IMR-90 (cell line): ENCODE results near the gene C22orf42. TPM values are rescaled to one million over a fixed set of nuclear protein-coding genes. Genes with fewer than 3 reads are reported as not detected.

Experiments
- ATAC-seq: fragments of 200-7000 bp; cut with Tn5 transposase; 2 replicates; pipeline ENCODE4 v1.9.1; 2020; ENCODE audit warnings: low read depth, mild to moderate bottlenecking, moderate library complexity
- BruUV-seq: library from RNA; stranded (reverse); fragments of 400-500 nt; replicated peaks from 2 replicates; lab custom pipeline; 2021; lab: Mats Ljungman, UMichigan
- CTCF ChIA-PET: fragments of 300-600 bp; formaldehyde crosslinking; extraction: SDS; loops from one replicate; lab custom pipeline; 2021; ENCODE audit warnings: antibody characterized with exemption; lab: Yijun Ruan, JAX
- POLR2A ChIA-PET: fragments of 300-600 bp; sonication (Branson Sonifier 250); formaldehyde crosslinking; loops from one replicate; lab custom pipeline; 2022; ENCODE audit warnings: antibody characterized with exemption; ENCODE audit not compliant: unreplicated experiment; lab: Charles Lee
- DNase-seq: peaks from one replicate; pipeline ENCODE4 v3.0.0; 2013
- H2AFZ ChIP-seq: replicated peaks from 2 replicates; pipeline ENCODE3; 2013; ENCODE audit warnings: low read length, mild to moderate bottlenecking; ENCODE audit not compliant: poor library complexity
- H2AK5ac ChIP-seq: 2 replicates; pipeline ENCODE4 v1.6.1; 2013; ENCODE audit warnings: low read depth, low read length, inconsistent platforms
- H2AK9ac ChIP-seq: replicated peaks from 2 replicates; pipeline ENCODE3; 2013; ENCODE audit warnings: mild to moderate bottlenecking, low read depth, low read length, moderate library complexity; ENCODE audit not compliant: poor library complexity
- H2BK120ac ChIP-seq: 2 replicates; pipeline ENCODE4 v1.6.1; 2013; ENCODE audit warnings: low read depth, low read length, inconsistent platforms
- H2BK15ac ChIP-seq: 3 replicates; pipeline ENCODE4 v1.6.1; 2013; ENCODE audit warnings: low read depth, low read length, inconsistent platforms
- H2BK20ac ChIP-seq: 2 replicates; pipeline ENCODE4 v1.6.1; 2013; ENCODE audit warnings: low read depth, mild to moderate bottlenecking, inconsistent platforms, low read length, moderate library complexity
- H2BK5ac ChIP-seq: 2 replicates; pipeline ENCODE4 v1.6.1; 2013; ENCODE audit warnings: mild to moderate bottlenecking, low read depth, low read length, inconsistent platforms; ENCODE audit not compliant: poor library complexity, severe bottlenecking
- H3K14ac ChIP-seq: replicated peaks from 2 replicates; pipeline ENCODE4 v1.6.1; 2013; ENCODE audit warnings: low read depth, low read length, inconsistent platforms
- H3K18ac ChIP-seq: 2 replicates; pipeline ENCODE4 v1.6.1; 2013; ENCODE audit warnings: low read depth, low read length, control low read depth
- H3K23ac ChIP-seq: 2 replicates; pipeline ENCODE4 v1.6.1; 2013; ENCODE audit warnings: low read depth, low read length, inconsistent platforms
- H3K27ac ChIP-seq: 2 replicates; pipeline ENCODE4 v1.5.1; 2013; ENCODE audit warnings: mild to moderate bottlenecking, control low read depth, low read length; ENCODE audit not compliant: insufficient read depth
- H3K27me3 ChIP-seq: 2 replicates; pipeline ENCODE4 v1.6.1; 2013; ENCODE audit warnings: low read length; ENCODE audit not compliant: control insufficient read depth, insufficient read depth
- H3K36me3 ChIP-seq: 2 replicates; pipeline ENCODE4 v1.6.1; 2013; ENCODE audit warnings: low read length, mixed read lengths; ENCODE audit not compliant: control insufficient read depth, insufficient read depth
- H3K4ac ChIP-seq: 2 replicates; pipeline ENCODE4 v1.6.1; 2013; ENCODE audit warnings: low read depth, low read length, inconsistent platforms
- H3K4me1 ChIP-seq: 2 replicates; pipeline ENCODE4 v1.6.1; 2013; ENCODE audit warnings: low read length, mixed read lengths; ENCODE audit not compliant: control insufficient read depth, insufficient read depth
- H3K4me2 ChIP-seq: 2 replicates; pipeline ENCODE4 v1.6.1; 2013; ENCODE audit warnings: low read depth, mild to moderate bottlenecking, control low read depth, low read length, moderate library complexity
- H3K4me3 ChIP-seq: 2 replicates; pipeline ENCODE4 v1.5.1; 2013; ENCODE audit warnings: low read depth, mild to moderate bottlenecking, control low read depth, low read length, moderate library complexity; ENCODE audit not compliant: insufficient read depth
- H3K56ac ChIP-seq: 2 replicates; pipeline ENCODE4 v1.6.1; 2013; ENCODE audit warnings: low read length, inconsistent platforms; ENCODE audit not compliant: insufficient read depth; ENCODE audit errors: extremely low read depth
- H3K79me1 ChIP-seq, 2 experiments: 2 replicates each; pipeline ENCODE4 v1.6.1; 2013; ENCODE audit warnings: low read length in 2 of 2, inconsistent platforms in 1 of 2, low read depth in 1 of 2
- H3K9ac ChIP-seq: 2 replicates; pipeline ENCODE4 v1.6.1; 2013; ENCODE audit warnings: low read depth, low read length, control low read depth
- H3K9me1 ChIP-seq: 2 replicates; pipeline ENCODE4 v1.6.1; 2013; ENCODE audit warnings: low read length, inconsistent platforms; ENCODE audit not compliant: insufficient read depth
- H3K9me3 ChIP-seq: 2 replicates; pipeline ENCODE4 v1.6.1; 2013; ENCODE audit warnings: low read length; ENCODE audit not compliant: control insufficient read depth, insufficient read depth
- H4K20me1 ChIP-seq: 2 replicates; pipeline ENCODE4 v1.6.1; 2013; ENCODE audit warnings: low read length, inconsistent platforms; ENCODE audit not compliant: insufficient read depth
- H4K5ac ChIP-seq: 2 replicates; pipeline ENCODE4 v1.6.1; 2013; ENCODE audit warnings: mild to moderate bottlenecking, low read depth, low read length, control low read depth
- H4K8ac ChIP-seq, 2 experiments: 2 replicates each; pipeline ENCODE4 v1.6.1; 2013; ENCODE audit warnings: low read depth in 2 of 2, low read length in 2 of 2, control low read depth in 1 of 2, inconsistent platforms in 1 of 2
- H4K91ac ChIP-seq: 2 replicates; pipeline ENCODE4 v1.6.1; 2013; ENCODE audit warnings: low read depth, low read length, inconsistent platforms; ENCODE audit not compliant: insufficient read depth
- BHLHE40 ChIP-seq: fragments of 150-350 bp; IDR thresholded peaks from 2 replicates; pipeline ENCODE4 v1.6.1; 2016; ENCODE audit warnings: mild to moderate bottlenecking, low read depth, low read length
- CEBPB ChIP-seq: IDR thresholded peaks from 2 replicates; pipeline ENCODE4 v1.6.1; 2012; ENCODE audit warnings: low read depth, low read length, improper control_type of control experiment
- CHD1 ChIP-seq: IDR thresholded peaks from 2 replicates; pipeline ENCODE4 v1.6.1; 2012; ENCODE audit warnings: low read depth, low read length, improper control_type of control experiment
- FOS ChIP-seq: fragments of 150-350 bp; IDR thresholded peaks from 2 replicates; pipeline ENCODE4 v1.6.1; 2016; ENCODE audit warnings: low read depth, low read length
- MAFK ChIP-seq: IDR thresholded peaks from 2 replicates; pipeline ENCODE4 v1.6.1; 2012; ENCODE audit warnings: low read depth, low read length, improper control_type of control experiment
- MAZ ChIP-seq: IDR thresholded peaks from 2 replicates; pipeline ENCODE4 v1.6.1; 2012; ENCODE audit warnings: low read depth, mild to moderate bottlenecking, low read length, improper control_type of control experiment, moderate library complexity, borderline replicate concordance
- MXI1 ChIP-seq: IDR thresholded peaks from 2 replicates; pipeline ENCODE4 v1.6.1; 2012; ENCODE audit warnings: low read depth, mild to moderate bottlenecking, low read length, moderate library complexity, borderline replicate concordance
- NFE2L2 ChIP-seq: fragments of 150-350 bp; IDR thresholded peaks from 2 replicates; pipeline ENCODE4 v1.6.1; 2016; ENCODE audit warnings: low read depth, mild to moderate bottlenecking, low read length
- POLR2A ChIP-seq: IDR thresholded peaks from 2 replicates; pipeline ENCODE4 v1.6.1; 2012; ENCODE audit warnings: mild to moderate bottlenecking, low read depth, low read length
- RAD21 ChIP-seq: IDR thresholded peaks from 2 replicates; pipeline ENCODE4 v1.6.1; 2012; ENCODE audit warnings: low read length, improper control_type of control experiment
- RCOR1 ChIP-seq: IDR thresholded peaks from 2 replicates; pipeline ENCODE4 v1.6.1; 2012; ENCODE audit warnings: mild to moderate bottlenecking, low read length, improper control_type of control experiment; ENCODE audit not compliant: insufficient replicate concordance
- RFX5 ChIP-seq: IDR thresholded peaks from 2 replicates; pipeline ENCODE4 v1.8.0; 2012; ENCODE audit warnings: low read depth, mild to moderate bottlenecking, low read length, moderate library complexity
- SMC3 ChIP-seq: fragments of 150-350 bp; IDR thresholded peaks from 2 replicates; pipeline ENCODE4 v1.6.1; 2016; ENCODE audit warnings: low read depth, mild to moderate bottlenecking, antibody characterized with exemption, low read length, moderate library complexity
- WGBS, 2 experiments: methylation state at CpG; one replicate each; pipeline versions ENCODE4 v1.1.5 to v1.1.7; 2013; ENCODE audit warnings: missing lambda C conversion rate in 2 of 2; ENCODE audit not compliant: insufficient read length in 1 of 2; ENCODE audit errors: extremely low coverage in 2 of 2; 5-methylcytosine and 5-hydroxymethylcytosine counted together
- dilution Hi-C: fragments of 300-500 bp; cut with HindIII; formaldehyde crosslinking; loops from one replicate; pipeline ENCODE4 v1.14.3; 2018; ENCODE audit warnings: low sequenced_read_pairs; ENCODE audit not compliant: unreplicated experiment
- in situ Hi-C: fragments of 300-500 bp; cut with MboI; formaldehyde crosslinking; loops from 3 replicates; pipeline ENCODE4 v1.14.3; 2019; ENCODE audit warnings: low sequenced_read_pairs, inconsistent platforms, mixed read lengths
- intact Hi-C: fragments of 100-400 bp; cut with micrococcal nuclease; formaldehyde crosslinking; loops from 2 replicates; pipeline ENCODE4 v1.10.0; 2022
- polyA plus RNA-seq, 3 experiments: library from polyadenylated mRNA; depleted of rRNA; stranded (reverse); fragments of >200 nt; gene quantifications; 2 replicates each; pipeline ENCODE4 v1.2.3, GENCODE V29; 2012; ENCODE audit warnings: low replicate concordance in 1 of 3
- total RNA-seq: library from RNA; depleted of rRNA; stranded (reverse); fragments of >200 nt; gene quantifications from 2 replicates; pipeline ENCODE4 v1.2.3, GENCODE V29; 2012
- TF ChIP-seq, protein P1 (sequence below): fragments of 150-350 bp; IDR thresholded peaks from 2 replicates; pipeline ENCODE4 v1.6.1; 2016; ENCODE audit warnings: low read depth, mild to moderate bottlenecking, low read length, moderate library complexity, borderline replicate concordance
- TF ChIP-seq, protein P2 (sequence below): conservative IDR thresholded peaks from 2 replicates; pipeline ENCODE4 v1.5.1; 2012; ENCODE audit warnings: mild to moderate bottlenecking, low read depth, low read length, improper control_type of control experiment
- TF ChIP-seq, protein P3 (sequence below): fragments of 150-350 bp; IDR thresholded peaks from 2 replicates; pipeline ENCODE4 v1.6.1; 2017; ENCODE audit warnings: mild to moderate bottlenecking, antibody characterized with exemption, low read length, low read depth

The C22orf42 gene
- total and polyA plus RNA-seq, 2 of the 4 experiments (the other 2 are of a cell fraction), result not detected

DNA sequence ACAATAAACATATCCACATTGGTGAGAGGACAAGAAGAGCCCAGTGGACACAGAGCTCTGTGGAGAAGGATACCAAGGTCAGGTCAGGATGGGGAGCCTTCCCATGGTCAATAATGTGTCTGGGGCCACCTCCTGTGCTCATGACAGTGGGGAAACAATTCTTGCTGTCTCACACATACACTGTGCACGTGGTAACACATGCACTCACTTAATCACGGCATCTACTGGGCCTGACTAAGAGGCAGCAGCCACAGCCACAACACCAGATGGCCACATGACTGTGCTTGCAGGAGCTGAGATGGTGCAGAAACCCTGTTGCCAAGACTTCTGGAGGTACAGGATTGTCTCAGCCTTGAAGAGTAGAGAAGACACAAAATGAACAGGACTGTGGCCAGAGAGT lies 28.6 kb downstream of the C22orf42 start:
- no peak overlapping the region for H3K56ac ChIP-seq
- no peak overlapping the region for H2AK9ac ChIP-seq
- ChIA-PET CTCF (no interaction called here), POLR2A (no interaction called here)
- H2BK20ac ChIP-seq, result no peak overlapping the region
- TF ChIP-seq MAFK, result no peak
- TF ChIP-seq NFE2L2, result no peak
- TF ChIP-seq, protein P1, sequence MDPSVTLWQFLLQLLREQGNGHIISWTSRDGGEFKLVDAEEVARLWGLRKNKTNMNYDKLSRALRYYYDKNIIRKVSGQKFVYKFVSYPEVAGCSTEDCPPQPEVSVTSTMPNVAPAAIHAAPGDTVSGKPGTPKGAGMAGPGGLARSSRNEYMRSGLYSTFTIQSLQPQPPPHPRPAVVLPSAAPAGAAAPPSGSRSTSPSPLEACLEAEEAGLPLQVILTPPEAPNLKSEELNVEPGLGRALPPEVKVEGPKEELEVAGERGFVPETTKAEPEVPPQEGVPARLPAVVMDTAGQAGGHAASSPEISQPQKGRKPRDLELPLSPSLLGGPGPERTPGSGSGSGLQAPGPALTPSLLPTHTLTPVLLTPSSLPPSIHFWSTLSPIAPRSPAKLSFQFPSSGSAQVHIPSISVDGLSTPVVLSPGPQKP, result no peak
- TF ChIP-seq CHD1, result no peak
- TF ChIP-seq FOS, result no peak
- TF ChIP-seq RAD21, result no peak
- TF ChIP-seq, protein P2, sequence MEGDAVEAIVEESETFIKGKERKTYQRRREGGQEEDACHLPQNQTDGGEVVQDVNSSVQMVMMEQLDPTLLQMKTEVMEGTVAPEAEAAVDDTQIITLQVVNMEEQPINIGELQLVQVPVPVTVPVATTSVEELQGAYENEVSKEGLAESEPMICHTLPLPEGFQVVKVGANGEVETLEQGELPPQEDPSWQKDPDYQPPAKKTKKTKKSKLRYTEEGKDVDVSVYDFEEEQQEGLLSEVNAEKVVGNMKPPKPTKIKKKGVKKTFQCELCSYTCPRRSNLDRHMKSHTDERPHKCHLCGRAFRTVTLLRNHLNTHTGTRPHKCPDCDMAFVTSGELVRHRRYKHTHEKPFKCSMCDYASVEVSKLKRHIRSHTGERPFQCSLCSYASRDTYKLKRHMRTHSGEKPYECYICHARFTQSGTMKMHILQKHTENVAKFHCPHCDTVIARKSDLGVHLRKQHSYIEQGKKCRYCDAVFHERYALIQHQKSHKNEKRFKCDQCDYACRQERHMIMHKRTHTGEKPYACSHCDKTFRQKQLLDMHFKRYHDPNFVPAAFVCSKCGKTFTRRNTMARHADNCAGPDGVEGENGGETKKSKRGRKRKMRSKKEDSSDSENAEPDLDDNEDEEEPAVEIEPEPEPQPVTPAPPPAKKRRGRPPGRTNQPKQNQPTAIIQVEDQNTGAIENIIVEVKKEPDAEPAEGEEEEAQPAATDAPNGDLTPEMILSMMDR, result no peak
- TF ChIP-seq POLR2A, result no peak
- TF ChIP-seq SMC3, result no peak
- no peak for TF ChIP-seq CEBPB
- TF ChIP-seq RCOR1, result no peak
- TF ChIP-seq, protein P3, sequence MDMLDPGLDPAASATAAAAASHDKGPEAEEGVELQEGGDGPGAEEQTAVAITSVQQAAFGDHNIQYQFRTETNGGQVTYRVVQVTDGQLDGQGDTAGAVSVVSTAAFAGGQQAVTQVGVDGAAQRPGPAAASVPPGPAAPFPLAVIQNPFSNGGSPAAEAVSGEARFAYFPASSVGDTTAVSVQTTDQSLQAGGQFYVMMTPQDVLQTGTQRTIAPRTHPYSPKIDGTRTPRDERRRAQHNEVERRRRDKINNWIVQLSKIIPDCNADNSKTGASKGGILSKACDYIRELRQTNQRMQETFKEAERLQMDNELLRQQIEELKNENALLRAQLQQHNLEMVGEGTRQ, result no peak
- no peak for TF ChIP-seq BHLHE40
- TF ChIP-seq MAZ, result no peak
- TF ChIP-seq MXI1, result no peak
- TF ChIP-seq RFX5, result no peak
- H4K5ac ChIP-seq, result no peak overlapping the region
- no TSS peak for BruUV-seq
- no peaks in the 10 kb centered on the region for H4K20me1 ChIP-seq
- no peak overlapping the region for H4K91ac ChIP-seq
- H3K4me1 ChIP-seq, result no peaks in the 10 kb centered on the region
- H3K79me1 ChIP-seq, result no peaks in the 10 kb centered on the region
- no peak overlapping the region for H3K4me2 ChIP-seq
- in situ Hi-C loops, result no loop called here
- 100% methylated on average over 1 of the region's 2 CpGs; no CpG with 5 or more reads in 1 of the 2 experiments for WGBS, 2 experiments
- intact Hi-C loops, result no loop called here
- H3K9me1 ChIP-seq, result no peaks in the 10 kb centered on the region
- H3K14ac ChIP-seq, result no peak overlapping the region
- H3K9me3 ChIP-seq, result no peaks in the 10 kb centered on the region
- no peaks in the 10 kb centered on the region for H3K27me3 ChIP-seq
- H3K4ac ChIP-seq, result no peak overlapping the region
- H3K4me3 ChIP-seq, result no peak overlapping the region
- no peak overlapping the region for H2BK120ac ChIP-seq
- H4K8ac ChIP-seq, result no peak overlapping the region
- dilution Hi-C loops, result no loop called here
- H2AK5ac ChIP-seq, result no peak overlapping the region
- no peak overlapping the region for H3K18ac ChIP-seq
- ATAC-seq, result no peak
- no peak for DNase-seq
- H2BK15ac ChIP-seq, result no peak overlapping the region
- no peak overlapping the region for H2AFZ ChIP-seq
- H2BK5ac ChIP-seq, result no peak overlapping the region
- H3K23ac ChIP-seq, result no peak overlapping the region
- no peak overlapping the region for H3K9ac ChIP-seq
- no peaks in the 10 kb centered on the region for H3K36me3 ChIP-seq
- H3K27ac ChIP-seq, result no peak overlapping the region
